WI38 (cell line): ENCODE data around the gene LRIG2.
"Not testable (repeated sequence)": the region's sequence is repeated elsewhere in the genome, so short reads cannot be mapped to it uniquely, and the experiment has no call there.

Experiments used
- H3K4me3 ChIP-seq: 2 replicates; pipeline ENCODE4 v1.5.1; 2011; ENCODE audit warnings: low read depth, mild to moderate bottlenecking, control low read depth, low read length
- TF ChIP-seq, protein P1 (sequence below): IDR thresholded peaks from 2 replicates; pipeline ENCODE4 v1.5.1; 2012; ENCODE audit warnings: low read depth, mild to moderate bottlenecking, control low read depth, low read length

The LRIG2 gene, protein sequence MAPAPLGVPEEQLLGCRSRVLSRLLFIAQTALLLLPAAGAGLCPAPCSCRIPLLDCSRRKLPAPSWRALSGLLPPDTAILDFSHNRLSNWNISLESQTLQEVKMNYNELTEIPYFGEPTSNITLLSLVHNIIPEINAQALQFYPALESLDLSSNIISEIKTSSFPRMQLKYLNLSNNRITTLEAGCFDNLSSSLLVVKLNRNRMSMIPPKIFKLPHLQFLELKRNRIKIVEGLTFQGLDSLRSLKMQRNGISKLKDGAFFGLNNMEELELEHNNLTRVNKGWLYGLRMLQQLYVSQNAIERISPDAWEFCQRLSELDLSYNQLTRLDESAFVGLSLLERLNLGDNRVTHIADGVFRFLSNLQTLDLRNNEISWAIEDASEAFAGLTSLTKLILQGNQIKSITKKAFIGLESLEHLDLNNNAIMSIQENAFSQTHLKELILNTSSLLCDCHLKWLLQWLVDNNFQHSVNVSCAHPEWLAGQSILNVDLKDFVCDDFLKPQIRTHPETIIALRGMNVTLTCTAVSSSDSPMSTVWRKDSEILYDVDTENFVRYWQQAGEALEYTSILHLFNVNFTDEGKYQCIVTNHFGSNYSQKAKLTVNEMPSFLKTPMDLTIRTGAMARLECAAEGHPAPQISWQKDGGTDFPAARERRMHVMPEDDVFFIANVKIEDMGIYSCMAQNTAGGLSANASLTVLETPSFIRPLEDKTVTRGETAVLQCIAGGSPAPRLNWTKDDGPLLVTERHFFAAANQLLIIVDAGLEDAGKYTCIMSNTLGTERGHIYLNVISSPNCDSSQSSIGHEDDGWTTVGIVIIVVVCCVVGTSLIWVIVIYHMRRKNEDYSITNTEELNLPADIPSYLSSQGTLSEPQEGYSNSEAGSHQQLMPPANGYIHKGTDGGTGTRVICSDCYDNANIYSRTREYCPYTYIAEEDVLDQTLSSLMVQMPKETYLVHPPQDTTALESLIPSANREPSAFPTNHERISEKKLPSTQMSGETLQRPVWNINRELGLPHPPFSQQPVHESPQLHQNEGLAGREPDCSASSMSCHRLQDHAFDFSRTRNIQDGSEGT

DNA sequence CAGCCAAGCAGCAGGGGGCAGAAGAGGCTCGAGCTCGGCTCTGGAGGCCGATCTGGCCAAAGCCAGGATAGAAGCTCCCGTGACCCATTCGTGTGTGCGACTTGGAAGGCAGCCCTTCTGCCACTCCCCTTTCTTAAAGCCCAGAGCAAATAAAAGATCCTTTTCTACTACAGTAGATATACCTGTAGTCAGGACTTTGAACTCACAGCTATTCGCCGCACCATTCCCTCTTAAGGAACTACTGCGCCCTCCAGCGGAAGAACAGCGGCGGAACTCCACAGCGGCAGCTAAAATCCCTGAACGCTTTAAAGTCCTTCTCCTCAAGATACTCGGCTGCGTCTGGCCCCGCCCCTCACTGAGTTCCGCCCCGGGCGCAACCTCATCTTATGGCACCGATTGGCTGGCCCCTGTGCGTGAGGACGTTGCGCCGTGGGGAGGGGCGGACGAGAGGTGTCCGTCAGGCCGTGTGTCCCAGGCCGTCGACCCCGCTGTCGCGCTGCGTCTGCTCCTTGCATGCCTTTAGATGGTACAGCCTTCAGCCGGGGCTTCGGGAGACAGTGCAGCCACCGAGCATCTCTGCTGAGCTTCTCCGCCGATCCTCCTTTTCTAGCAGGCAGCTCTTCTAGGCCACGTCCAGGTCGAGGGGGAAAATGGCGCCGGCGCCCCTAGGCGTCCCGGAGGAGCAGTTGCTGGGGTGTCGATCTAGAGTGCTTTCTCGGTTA is at the start of gene LRIG2:
TSS of gene LRIG2 (plus strand) at position 442 of the 722 bp plus-strand sequence. CDS start at position 651, 209 bp downstream.
- peak within 1 kb of the TSS; percentile 94 for H3K4me3 ChIP-seq
- TF ChIP-seq, protein P1, sequence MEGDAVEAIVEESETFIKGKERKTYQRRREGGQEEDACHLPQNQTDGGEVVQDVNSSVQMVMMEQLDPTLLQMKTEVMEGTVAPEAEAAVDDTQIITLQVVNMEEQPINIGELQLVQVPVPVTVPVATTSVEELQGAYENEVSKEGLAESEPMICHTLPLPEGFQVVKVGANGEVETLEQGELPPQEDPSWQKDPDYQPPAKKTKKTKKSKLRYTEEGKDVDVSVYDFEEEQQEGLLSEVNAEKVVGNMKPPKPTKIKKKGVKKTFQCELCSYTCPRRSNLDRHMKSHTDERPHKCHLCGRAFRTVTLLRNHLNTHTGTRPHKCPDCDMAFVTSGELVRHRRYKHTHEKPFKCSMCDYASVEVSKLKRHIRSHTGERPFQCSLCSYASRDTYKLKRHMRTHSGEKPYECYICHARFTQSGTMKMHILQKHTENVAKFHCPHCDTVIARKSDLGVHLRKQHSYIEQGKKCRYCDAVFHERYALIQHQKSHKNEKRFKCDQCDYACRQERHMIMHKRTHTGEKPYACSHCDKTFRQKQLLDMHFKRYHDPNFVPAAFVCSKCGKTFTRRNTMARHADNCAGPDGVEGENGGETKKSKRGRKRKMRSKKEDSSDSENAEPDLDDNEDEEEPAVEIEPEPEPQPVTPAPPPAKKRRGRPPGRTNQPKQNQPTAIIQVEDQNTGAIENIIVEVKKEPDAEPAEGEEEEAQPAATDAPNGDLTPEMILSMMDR, result peak; percentile 65

DNA sequence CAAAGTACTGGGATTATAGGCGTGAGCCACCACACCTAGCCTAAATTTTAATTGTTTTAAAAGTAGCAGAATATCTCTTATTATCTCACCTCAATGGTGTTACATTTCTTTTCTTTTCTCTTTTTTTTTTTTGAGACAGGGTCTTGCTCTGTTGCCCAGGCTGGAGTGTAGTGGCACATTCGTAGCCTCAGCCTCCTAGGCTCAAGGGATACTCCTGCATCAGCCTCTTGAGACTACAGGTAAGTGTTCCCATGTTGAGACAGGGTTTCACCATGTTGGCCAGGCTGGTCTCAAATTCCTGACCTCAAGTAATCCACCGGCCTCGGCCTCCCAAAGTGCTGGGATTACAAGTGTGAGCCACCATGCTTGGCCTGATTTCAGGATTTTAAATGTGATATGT is 49.7 kb upstream of the LRIG2 start:
- not testable (repeated sequence) for H3K4me3 ChIP-seq

DNA sequence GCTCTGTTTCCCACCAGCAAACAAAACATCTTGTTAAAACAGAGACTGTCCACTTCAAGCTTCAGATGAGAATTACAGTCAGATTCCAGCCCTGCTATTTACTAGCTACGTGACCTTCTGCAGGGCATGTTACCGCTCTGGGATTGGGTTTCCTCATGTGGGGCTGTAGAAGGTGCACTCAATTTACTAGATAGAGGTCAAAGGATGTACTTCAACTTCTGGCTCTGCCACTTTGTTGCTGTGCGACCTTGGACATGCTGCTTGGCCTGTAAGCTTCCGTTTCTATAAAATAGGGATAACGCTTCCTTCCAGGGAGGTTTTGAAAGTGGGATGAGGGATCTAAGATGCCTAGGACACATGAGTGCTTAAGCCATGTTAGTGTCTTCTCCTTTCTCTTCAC is 46.0 kb upstream of the LRIG2 start:
- no peak overlapping the region for H3K4me3 ChIP-seq
- TF ChIP-seq, protein P1, result no peak

DNA sequence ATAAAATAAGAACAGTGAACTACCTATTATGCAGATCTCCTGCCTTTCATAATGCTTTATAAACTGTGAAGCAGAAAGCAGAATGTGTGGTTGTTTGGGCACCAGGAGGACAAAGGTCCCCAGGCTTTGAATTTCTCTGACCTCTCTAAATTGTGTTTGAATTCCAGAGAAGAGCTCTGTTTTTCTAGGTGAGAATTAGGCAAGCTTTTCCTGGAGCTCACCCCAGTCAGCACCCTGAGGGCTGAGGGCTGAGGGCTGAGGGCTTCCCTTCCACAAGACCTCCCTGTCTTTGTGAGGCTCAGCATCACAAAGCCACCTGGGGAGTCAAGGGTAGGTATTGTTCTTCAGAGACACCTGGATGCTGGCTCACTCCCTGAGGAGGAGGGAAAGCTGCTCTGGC is 45.5 kb upstream of the LRIG2 start:
- H3K4me3 ChIP-seq, result no peak overlapping the region

DNA sequence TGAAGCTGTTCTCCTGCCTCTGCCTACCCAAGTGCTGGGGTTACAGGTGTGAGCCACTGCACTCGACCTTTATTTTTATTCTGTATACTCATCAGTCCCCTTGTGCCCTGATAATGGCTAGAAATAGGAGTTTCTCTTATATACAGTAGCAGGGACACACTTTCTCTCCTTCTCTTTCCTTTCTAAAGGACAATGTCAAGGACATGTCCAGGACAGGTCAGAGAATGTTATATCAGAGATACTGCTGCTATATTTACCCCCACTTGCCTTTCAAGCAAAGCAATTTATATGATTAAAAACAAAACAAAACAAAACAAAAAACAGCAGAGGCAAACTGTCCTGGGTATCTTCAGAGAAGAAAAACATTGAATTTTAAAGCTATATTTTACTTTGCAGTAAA is 43.2 kb upstream of the LRIG2 start:
- TF ChIP-seq, protein P1, result no peak
- no peak overlapping the region for H3K4me3 ChIP-seq

More for the DNA sequence above, 45.5 kb upstream of the LRIG2 start:
- TF ChIP-seq, protein P1, result no peak

DNA sequence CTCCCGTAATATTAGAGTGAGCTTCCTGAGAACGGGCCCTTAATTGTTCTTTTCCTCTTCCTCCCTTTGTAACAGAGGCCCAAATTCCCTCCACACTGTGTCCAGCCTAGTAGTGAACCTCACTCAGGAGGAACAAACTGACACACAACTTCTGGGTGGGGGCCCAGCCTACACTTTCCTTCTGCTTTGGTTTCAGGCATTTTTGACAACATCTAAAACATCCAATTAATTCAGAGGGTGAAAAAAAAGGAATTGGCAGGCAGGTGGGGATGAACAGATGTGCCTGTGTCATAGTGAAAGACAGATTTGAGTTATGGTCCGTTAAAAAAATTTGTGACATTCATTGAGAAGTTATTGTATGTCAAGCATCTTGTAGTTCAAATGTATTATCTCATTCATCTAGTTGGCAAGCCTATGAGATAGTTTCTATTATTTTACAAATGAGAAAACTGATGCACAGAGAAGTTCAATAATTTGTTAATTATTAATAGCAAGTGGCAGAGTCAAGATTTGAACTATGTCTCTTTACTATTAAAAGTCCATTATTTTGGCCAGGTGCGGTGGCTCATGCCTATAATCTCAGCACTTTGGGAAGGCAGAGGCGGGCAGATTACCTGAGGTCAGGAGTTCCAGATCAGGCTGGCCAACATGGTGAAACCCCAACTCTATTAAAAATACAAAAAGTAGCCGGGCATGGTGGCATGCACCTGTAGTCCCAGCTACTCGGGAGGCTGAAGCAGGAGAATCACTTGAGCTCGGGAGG is 41.6 kb upstream of the LRIG2 start:
- TF ChIP-seq, protein P1, result no peak
- no peak overlapping the region for H3K4me3 ChIP-seq
